ENCODE data around the gene METTL21C.

METTL21C gene

DNA sequence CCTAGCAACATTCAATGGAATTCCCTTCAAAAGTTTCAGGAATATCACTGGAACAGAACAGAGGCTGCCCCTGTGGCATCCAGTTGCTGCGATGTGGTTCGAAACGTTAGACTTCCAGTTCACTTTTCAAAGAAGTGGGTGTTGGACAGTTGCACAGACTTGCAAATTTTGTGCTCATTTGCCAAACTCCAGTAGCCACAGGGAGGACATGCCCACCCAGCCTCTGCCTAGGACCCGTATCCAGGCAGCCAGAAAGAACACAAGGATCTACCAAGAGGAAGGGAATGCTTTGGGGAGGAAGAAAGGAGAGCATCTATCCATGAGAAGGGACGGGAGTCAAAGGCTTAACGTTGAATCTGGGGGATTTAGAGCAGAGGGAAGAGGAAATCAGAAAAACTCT is at the start of gene METTL21C:
METTL21C (minus strand) TSS at position 108 of the 400 bp plus-strand sequence. CDS start 546 bp downstream, outside the sequence.
- no peak for DNase-seq

DNA sequence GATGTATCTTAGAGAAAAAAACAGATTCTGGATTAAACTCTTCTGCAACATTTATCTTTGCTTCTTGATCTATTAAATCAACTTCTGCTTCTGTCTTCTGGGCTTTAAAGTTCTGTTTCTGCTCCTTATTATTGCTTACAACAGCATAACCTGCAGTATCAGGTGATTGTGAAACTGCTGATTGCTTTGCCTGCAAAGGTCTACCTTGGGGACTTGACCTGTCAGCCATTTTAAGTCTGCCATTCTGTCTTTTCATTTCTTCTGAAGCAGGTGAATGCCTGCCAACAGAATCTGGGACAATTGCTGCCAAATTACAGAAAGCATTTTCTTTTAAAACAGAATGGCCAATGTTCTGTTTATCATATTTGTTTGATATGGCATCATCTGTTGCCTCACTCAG is 47.7 kb upstream of the METTL21C start:
- peak; percentile 61 for DNase-seq

DNA sequence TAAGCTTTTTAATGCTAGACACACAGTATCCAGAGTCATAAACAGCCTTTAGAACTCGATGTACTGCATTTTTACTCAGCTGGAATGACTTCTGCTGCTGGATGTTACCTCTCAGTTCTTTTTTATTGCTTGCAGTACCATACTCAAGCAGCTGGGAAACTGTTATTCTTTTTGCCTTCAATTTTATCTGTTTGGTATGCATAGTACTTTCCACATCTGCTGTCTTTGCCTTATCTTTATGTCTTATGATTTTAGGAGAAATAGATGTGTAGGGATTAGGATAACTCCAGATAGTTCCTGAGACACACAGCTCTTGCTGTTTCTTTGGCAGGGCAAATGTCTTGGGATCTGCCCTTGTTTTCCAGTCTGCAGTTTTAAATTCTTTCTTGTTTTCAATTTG is 47.3 kb upstream of the METTL21C start:
- peak; percentile 76 for DNase-seq

DNA sequence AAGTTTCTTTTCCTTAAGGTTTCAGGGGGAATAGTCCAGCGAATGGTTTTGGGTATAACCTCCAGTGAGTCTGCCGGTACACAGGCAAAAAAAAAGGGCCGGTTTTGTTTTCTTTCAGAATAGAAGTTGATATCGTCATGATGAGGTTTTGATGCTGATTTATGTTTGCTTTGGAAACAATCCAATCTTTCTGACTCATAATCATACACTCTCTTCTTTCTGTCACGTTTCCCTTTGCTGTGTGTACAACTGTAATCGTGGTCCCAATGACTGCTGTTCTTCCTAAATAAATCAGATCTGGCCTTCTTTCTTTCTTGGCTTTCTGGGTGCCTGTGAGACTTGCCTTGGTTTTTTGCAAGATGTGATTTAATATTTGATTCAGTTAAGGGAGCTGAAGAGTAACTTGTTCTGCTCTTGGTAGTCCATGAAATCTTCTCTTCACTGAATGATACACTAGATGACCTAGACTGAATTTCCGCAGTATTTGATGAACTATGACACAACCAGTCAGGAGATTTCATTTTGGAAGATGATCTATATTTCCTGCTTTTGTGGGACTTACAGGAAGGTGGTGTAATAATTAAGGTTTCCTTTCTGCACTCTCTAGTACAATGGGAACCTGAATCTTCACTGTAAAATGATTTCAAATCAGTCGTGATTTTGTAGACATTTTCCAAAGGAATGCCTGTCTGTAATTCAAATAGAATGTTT is 34.9 kb upstream of the METTL21C start:
- peak; percentile 79 for DNase-seq

DNA sequence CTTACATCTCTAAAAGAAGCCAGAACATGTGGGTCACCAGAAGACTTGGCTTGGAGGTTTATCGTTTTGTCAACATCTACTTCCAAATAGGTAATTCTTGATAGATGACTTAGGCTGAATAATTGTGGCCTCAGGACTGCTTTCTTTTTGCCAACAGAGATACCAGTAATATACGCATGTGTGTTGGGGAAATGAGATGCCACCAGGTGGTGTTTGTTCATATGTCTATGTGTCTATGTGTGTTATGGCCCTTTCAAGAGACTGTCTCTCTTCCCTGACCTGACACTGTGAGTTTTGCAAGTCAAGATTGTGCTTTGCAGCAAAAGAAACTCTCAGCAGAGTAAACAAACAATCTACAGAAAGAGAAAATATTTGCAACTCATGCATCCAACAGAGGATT is 31.6 kb upstream of the METTL21C start:
- peak; percentile 57 for DNase-seq

DNA sequence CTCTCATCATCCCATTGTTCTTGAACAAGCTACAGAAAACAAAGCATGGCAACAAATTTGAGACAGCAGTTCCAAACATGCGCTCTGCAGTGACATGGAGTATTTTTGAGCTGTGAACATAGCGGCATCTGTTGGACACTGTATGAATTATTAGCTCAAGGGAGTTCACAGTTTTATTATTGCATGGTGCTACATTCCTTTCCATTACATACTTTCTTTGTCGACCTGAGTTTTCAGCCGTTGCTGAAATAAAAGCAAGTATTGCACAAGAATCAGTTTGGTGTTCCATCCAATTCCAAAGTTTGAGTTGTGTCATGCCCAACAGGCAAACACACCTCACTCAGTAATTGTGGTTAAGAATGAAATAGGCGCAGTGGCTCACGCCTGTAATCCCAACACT is 30.1 kb upstream of the METTL21C start:
- DNase-seq: peak; percentile 64

DNA sequence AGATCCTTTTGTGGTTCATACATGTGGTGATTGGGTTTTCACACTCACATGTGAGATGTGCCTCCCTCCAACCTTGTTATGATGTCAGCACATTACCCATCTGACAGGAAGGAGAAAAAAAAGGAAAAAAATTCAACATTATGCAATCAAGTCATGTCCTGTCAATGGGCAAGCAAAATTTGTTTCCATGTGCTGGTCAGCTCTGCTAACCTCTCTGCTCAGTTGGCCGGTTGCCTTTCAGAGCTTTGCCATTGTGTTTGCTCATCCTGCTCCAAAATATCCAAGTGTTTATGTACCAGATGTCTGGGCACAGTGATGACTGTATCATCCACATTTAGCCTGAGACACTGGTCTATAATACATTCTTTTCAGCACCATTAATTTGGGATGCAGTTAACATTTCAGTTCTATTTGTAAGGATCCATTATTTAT is 27.0 kb upstream of the METTL21C start:
- DNase-seq: peak; percentile 21

DNA sequence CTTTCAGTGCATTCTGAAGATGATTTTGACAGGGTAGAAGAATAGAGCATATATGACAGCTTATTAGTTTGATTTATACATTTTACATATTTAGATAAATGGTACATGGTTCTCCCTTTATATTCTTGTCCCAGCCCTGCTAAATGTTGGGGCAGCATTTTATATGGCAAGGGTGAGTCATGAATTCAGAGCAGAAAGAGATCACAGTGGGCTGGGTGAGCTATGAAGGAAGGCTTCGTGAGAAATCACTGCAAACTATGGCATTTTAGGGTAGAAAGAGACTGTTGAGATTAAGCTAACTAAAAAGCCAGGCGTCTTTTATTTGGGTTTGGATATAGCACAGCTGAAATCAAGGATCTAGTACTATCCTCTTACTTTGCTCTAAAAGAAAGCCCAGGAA is 23.9 kb upstream of the METTL21C start:
- DNase-seq: no peak

DNA sequence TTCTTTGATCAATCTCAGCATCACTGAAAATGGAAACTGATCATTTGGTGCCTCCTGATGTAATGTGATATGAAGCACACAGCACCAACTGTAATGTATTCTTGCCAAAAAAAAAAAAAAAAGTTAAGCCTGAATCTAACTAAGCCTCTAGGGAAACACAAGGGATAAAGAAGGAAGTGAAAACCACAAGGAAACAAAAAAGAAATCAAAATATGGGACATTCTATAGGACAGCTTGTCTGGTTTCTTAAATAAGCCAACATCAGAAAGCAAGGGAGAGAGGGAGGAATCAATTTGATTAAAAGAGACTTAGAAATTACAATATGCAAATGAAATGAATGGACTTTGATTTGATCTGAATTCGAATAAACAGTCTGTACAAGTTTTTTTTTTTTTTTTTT is 20.6 kb upstream of the METTL21C start:
- DNase-seq: no peak

DNA sequence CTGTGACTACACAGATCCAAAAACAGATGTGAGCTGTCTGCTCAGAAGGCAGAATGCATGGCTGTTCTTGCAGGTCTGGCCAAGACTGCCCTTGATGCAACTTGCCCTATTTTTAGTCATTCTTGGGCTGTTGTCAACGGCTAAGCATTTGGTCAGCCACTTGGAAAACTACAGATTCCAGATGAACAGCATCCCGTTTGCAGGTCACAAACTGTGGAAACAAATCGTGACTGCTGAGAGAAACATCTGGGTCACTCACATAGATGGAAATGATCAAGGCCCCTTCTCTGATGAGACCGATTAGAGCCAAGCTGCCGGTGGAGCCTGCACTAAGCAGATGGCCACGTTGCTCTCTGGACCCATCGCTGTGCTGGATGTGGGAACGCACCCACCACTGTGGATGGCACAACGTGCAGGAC is 15.4 kb upstream of the METTL21C start:
- DNase-seq: no peak

DNA sequence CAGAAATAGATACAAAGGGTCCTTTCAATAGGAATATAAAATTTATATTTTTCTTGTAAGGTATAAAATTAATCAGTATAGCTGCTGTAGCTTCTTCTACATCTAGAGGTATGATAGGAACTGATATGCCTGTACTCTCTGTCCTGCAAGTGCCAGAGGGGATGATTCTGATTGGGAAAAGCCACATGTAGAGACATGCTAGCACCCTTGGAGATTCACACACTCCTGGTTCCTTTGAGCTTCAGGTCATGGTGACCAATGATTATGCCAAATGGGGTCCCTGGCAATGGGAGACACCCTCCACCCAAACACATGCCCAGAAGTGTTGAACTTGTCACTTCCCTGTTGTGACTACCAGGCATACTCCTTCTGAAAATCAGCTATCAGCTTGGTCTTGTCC is 14.7 kb upstream of the METTL21C start:
- no peak for DNase-seq

DNA sequence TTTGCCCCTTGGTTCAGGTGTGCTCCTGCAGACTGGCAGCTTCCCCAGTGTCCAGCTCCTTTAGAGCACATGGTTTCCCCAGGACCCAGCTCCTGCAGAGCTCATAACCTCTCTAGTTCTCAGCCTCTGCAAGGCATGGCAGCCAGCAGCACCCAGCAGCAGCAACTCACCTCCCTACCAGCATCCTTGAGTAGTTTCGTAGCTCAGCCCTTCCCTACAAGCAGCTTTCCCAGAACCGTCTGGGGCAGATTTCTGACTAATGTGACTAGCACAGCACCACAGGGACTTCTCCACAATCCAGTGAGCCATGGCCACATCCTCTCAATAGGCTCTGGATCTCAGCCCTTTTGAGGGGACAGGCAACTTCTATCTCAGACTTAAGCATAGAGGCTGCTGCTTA is 14.1 kb upstream of the METTL21C start:
- DNase-seq: no peak

DNA sequence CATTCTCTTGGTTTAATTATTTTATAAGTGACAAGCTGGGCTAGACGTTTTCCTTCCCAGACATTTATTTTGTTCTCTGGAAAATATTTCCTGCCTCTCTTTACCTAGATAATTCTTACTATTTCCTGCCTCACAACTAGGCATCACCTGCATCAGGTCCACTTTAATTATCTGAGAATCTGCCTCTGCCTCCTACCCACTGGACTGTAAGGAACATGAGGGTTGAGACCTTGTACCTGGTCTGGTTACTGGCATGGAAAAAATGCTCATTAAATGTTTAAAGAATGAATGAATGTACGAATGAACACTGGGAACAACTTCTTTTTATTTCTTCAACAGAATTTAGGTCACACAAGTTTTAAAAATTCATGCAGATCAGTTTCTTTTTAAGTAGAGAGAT is 13.4 kb upstream of the METTL21C start:
- DNase-seq: no peak

DNA sequence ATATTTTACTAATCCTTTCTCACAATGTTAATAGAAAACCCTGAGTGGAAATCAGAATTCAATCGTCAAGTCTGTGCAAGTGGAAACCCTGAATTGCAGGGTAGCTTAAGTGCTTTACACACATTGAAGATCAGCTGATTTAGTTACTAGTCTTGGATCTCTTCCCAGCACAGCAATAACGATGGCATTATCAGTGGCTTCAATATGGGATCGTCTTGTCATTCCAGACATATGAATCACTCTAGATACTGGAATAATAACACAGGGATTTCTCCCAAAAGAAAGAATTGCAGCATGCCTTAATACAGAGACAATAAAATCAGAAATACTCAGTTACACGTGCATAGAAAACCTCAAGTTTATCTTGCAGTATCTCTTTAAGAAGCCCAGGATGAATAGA is 12.6 kb upstream of the METTL21C start:
- DNase-seq: no peak

DNA sequence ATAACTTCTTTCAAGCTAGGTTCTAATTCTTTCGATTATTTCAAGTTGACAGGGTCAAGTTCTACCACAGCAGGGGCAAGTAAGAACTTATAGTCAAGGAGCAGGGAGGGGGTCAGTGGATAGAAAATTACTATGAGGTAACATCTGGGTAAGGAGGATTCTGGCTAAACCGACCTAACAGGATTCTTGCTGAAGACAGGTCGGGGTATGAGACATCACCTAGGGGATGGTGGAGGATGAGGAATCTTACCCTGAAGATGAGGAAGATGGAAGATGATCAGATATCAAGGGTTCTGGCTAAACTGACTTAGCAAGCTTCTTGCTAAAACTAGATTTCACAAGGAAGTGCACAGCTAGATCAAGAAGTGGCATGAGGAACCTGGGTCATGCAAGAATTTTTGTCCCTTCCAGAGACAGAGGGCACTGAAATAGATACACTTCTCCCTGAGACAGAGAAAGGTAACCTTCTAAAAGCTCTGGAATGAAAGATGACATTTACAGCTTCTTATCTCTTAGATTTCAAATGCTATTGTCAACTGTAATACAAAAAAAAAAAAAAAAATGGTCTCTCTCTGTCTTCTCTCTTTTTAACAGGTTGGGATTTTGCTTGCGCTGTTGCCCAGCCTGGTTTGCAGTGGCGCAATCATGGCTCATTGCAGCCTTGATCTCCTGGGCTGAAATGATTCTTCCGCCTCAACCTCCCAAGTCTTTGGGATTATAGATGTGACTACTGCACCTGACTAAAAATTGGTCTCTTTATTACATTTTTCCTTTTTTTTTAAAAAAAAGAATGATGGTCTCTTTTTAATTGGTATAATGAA is 9.6 kb upstream of the METTL21C start:
- no peak for DNase-seq

DNA sequence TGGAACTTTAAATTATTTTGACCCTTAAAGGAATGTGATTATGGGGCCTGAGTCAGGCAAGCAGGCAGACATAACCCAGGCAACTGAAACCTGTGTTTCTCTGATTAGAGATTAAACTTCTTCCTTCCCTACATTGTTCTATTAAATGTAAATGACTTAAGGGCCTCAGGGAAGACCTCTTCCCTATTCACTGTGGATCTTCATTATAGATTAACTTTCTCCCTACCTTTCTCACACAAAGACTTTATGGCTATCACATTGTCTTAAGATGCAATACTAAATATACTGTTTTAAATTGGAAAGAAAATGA is 8.8 kb upstream of the METTL21C start:
- no peak for DNase-seq

DNA sequence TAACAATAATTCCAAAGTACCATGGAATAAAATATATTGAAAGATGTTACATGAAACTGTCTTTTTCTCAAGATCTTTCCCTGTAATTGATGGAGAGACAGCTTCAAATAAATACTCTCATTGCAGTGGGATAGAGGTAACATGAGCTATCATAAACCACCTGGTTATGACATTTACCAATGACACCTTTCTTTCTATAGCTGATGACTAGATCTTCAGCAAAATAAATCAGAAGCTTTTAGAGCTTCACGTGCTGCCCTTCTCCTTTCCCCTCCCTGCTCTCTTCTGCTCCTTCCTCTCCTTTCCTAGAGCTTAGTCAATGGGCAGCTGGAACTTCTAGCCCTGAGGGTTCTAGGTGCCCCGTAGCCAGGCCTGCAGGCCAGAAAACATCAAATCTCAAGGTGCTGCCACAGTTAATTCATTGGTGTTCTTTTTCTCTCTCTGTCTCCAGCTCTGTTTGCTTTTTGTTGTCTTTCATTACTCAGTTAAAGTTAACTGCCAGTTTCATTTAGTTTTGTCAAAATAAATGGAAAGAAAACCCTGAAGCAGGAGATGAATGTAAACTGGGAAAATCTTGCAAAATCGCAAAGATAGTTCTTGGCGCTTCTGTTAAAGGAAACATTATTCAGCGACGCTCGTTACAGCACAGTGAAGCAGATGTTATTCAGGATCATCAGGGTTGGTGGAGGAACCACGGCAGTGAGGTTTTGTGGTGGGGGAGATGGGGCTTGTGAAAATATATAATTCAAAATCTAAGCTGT is 8.3 kb upstream of the METTL21C start:
- no peak for DNase-seq

DNA sequence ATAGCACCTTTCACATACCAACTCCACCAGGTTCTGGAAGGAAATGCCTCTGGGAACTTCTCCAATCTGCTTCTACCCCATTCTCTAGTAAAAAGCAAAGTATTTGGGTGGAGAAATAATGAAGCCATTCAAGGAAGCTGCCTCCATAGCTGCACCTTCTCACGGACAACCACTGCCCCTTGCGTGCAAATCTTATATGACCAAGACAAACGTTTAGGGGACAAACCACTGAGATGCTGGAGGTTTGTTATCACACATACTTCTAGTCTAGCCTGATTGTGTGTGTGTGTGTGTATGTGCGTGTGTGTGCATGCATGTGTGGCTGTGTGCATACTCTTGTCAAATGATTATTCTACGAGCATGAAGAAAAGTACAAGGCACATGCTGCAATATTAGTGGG is 6.5 kb upstream of the METTL21C start:
- no peak for DNase-seq

DNA sequence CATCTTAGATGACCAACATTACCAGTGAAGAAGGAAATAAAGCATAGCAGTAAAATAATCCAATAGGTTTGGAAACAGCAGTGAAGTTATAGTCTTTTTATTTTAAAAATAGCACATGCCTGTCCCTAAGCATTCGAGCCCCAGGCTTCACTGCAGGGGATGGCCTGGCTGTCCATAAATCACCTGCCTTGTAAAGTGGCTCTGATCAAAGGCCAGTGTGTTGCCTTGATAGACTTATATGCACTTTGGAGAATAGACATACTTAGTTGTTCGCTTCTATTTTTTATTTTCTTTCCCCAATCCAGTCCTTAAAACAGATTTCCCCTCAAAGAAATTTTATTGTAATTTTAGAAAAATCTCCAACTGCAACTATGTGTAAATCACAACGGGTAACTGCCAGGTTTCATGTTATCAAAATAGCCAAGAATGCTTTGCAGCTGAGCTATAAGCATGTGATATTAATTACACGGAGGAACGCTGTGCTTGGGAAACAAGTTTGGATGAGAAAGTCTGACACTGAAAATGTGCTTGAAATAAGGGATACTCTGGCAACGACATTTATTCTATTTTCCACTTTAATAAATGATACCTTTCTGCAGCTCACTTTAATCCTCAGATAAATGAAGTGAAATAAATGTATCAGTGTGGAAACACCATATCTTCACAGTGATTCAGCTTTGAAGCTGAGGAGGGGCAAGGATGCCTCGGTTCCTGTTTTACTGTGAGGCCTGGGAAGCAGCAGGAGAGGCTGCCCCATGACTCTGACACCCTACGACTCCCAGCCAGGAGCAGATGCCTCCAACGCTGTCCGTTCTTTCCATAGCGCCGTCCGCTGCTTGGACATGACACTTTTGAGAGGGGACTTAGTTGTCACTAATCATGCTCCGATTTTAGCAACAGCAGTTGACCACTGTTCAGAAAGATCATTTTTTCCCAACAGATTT is 5.5 kb upstream of the METTL21C start:
- DNase-seq: no peak

DNA sequence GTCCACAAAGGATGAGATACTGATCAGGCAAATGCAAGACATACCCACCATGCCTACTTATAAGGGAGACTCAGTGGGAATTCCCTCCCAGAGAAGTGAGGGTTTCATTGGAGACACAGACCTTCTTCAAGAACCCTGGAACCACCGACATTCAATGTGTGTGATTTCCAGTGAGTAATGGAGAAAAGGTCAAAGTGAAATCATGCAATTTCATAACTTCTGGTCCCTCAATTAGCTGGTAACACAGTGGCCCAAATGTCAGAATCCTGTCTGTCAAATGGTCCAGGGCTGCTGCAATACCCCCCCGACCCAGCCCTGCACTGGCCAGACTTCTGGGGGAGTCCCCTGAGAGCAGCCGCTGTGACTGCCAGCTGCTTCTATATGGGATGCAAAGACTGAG is 4.7 kb upstream of the METTL21C start:
- no peak for DNase-seq

DNA sequence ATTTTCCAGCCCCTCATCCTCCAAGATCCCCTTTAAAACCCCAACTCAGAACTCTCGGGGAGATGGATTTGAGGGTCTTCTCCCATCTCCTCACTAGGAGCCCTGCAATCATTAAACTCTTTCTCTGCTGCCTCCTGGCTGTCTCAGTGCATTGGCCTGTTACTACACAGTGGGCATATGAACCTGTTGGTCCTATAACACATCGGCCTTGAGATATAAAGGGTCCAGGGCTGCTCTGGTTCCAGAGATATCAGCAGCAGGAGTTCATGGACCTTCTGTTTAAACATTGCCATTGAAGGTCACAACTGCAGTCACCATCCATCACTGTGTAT is 3.8 kb upstream of the METTL21C start:
- DNase-seq: no peak

DNA sequence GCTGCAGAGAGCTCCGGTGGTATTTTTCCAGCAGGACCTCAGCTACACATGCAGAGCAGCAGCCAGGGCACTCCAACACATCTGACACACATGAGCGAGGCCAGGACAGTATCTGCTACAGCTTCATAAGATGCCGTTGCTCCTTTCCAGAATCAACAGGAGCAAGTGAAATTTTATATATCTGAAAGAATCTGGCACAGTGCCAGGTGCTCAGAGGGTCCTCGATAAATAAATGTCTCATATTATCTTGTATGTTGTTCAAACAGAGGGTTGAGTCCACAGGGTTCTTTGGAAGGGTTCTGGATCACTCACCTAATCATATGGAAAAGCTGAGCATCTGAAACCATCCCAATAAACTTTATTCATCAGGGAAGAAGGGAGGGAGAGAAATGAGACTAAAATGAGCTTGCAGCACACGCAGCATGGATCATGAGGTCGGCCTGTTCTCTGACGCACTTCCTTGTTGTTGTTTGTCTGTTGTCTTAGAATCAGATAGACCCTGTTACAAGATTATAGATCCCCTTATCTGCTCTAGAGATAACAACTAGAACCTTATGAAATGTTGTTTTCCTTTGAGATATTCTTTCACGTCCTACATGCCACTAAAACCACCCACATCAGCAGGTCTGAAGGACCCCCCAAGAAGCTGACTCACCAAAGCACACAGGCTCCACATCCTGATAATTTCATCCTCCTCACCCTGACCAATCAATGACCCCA is 3.2 kb upstream of the METTL21C start:
- no peak for DNase-seq
